ENCODE results near the gene ZSWIM3. TPM values are rescaled to one million over a fixed set of nuclear protein-coding genes. Genes with fewer than 3 reads are reported as not detected.

The ZSWIM3 gene
- polyA plus RNA-seq, 1 donor from 2014 or later, result 14.3 TPM

GRCh38 chr20:45880988-45881788 is 23.8 kb downstream of the ZSWIM3 start, which contains the start of gene ZSWIM1:
ZSWIM1 (plus strand) TSS chr20:45881227; CDS start chr20:45882593, 1,366 bp downstream.
- H3K4me2 ChIP-seq (ENCODE audit: low read length), result peak within 1 kb of the TSS; percentile 68
- H3K79me2 ChIP-seq (replicated peaks; ENCODE audit: insufficient read depth, low read length), result peaks cover 12% of the 10 kb centered on the region
- TF ChIP-seq POLR2AphosphoS5 (IDR thresholded peaks at IDR 0.05) (peak; percentile 94), MXI1 (conservative IDR thresholded peaks at IDR 0.05; ENCODE audit: poor library complexity, severe bottlenecking) (peak; percentile 81), EP300 (conservative IDR thresholded peaks at IDR 0.05; ENCODE audit: poor library complexity, severe bottlenecking) (no peak), TAF1 (IDR thresholded peaks at IDR 0.05; ENCODE audit: low read depth) (peak; percentile 87), SMC3 (conservative IDR thresholded peaks at IDR 0.05; ENCODE audit: poor library complexity) (no peak)
- TF ChIP-seq, protein P1, sequence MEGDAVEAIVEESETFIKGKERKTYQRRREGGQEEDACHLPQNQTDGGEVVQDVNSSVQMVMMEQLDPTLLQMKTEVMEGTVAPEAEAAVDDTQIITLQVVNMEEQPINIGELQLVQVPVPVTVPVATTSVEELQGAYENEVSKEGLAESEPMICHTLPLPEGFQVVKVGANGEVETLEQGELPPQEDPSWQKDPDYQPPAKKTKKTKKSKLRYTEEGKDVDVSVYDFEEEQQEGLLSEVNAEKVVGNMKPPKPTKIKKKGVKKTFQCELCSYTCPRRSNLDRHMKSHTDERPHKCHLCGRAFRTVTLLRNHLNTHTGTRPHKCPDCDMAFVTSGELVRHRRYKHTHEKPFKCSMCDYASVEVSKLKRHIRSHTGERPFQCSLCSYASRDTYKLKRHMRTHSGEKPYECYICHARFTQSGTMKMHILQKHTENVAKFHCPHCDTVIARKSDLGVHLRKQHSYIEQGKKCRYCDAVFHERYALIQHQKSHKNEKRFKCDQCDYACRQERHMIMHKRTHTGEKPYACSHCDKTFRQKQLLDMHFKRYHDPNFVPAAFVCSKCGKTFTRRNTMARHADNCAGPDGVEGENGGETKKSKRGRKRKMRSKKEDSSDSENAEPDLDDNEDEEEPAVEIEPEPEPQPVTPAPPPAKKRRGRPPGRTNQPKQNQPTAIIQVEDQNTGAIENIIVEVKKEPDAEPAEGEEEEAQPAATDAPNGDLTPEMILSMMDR (IDR thresholded peaks at IDR 0.05; ENCODE audit: poor library complexity, severe bottlenecking), result peak; percentile 24
- TF ChIP-seq, protein P2, sequence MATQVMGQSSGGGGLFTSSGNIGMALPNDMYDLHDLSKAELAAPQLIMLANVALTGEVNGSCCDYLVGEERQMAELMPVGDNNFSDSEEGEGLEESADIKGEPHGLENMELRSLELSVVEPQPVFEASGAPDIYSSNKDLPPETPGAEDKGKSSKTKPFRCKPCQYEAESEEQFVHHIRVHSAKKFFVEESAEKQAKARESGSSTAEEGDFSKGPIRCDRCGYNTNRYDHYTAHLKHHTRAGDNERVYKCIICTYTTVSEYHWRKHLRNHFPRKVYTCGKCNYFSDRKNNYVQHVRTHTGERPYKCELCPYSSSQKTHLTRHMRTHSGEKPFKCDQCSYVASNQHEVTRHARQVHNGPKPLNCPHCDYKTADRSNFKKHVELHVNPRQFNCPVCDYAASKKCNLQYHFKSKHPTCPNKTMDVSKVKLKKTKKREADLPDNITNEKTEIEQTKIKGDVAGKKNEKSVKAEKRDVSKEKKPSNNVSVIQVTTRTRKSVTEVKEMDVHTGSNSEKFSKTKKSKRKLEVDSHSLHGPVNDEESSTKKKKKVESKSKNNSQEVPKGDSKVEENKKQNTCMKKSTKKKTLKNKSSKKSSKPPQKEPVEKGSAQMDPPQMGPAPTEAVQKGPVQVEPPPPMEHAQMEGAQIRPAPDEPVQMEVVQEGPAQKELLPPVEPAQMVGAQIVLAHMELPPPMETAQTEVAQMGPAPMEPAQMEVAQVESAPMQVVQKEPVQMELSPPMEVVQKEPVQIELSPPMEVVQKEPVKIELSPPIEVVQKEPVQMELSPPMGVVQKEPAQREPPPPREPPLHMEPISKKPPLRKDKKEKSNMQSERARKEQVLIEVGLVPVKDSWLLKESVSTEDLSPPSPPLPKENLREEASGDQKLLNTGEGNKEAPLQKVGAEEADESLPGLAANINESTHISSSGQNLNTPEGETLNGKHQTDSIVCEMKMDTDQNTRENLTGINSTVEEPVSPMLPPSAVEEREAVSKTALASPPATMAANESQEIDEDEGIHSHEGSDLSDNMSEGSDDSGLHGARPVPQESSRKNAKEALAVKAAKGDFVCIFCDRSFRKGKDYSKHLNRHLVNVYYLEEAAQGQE (IDR thresholded peaks at IDR 0.05; ENCODE audit: borderline replicate concordance), result peak; percentile 92
- H3K9me2 ChIP-seq (ENCODE audit: insufficient read depth, low read length), result no peaks in the 10 kb centered on the region
- H3F3A ChIP-seq (ENCODE audit: insufficient read depth, low read length, poor library complexity, severe bottlenecking), result no peaks in the 10 kb centered on the region
- no peaks in the 10 kb centered on the region for H3K36me3 ChIP-seq (ENCODE audit: insufficient read depth, low read length)
- peak within 1 kb of the TSS; percentile 68 for H3K27ac ChIP-seq (ENCODE audit: low read length)
- H3K9me3 ChIP-seq (ENCODE audit: low read length), result no peaks in the 10 kb centered on the region
- H3K9ac ChIP-seq (ENCODE audit: low read length), result peak within 1 kb of the TSS; percentile 64
- no peaks in the 10 kb centered on the region for H4K20me1 ChIP-seq (ENCODE audit: insufficient read depth)
- H3K27me3 ChIP-seq (ENCODE audit: insufficient read depth, low read depth, low read length), result no peaks in the 10 kb centered on the region
- H2AFZ ChIP-seq (ENCODE audit: low read depth, low read length), result peak within 1 kb of the TSS; percentile 6
- peak within 1 kb of the TSS; percentile 67 for H3K4me3 ChIP-seq (ENCODE audit: low read length)

DNA sequence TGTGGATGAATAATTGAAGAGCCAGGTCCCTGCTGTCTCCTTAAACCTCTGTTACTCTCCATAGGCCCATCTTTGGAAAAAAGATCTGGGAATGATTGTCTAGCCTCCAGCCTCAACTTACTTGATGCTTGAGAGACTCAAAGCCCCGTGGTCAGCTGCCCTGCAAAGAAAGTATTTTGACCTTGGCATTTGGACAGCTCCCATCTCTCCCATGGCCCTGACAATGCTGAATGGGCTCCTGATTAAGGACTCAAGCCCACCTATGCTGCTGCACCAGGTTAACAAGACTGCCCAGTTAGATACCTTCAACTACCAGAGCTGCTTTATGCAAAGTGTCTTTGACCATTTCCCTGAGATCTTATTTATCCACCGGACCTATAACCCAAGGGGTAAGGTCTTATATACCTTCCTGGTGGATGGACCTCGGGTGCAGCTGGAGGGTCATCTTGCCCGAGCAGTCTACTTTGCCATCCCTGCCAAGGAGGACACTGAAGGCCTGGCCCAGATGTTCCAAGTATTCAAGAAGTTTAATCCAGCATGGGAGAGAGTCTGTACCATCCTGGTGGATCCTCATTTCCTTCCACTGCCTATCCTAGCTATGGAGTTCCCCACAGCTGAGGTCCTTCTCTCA is 25.2 kb downstream of the ZSWIM3 start:
- H3K9me2 ChIP-seq (ENCODE audit: insufficient read depth, low read length), result no peaks in the 10 kb centered on the region
- H2AFZ ChIP-seq (ENCODE audit: low read depth, low read length), result no peak overlapping the region
- no peak overlapping the region for H3K4me2 ChIP-seq (ENCODE audit: low read length)
- no peak overlapping the region for H3K27ac ChIP-seq (ENCODE audit: low read length)
- H3K4me3 ChIP-seq (ENCODE audit: low read length), result no peak overlapping the region
- H3K9me3 ChIP-seq (ENCODE audit: low read length), result no peaks in the 10 kb centered on the region
- no peaks in the 10 kb centered on the region for H3K36me3 ChIP-seq (ENCODE audit: insufficient read depth, low read length)
- H3K79me2 ChIP-seq (replicated peaks; ENCODE audit: insufficient read depth, low read length), result peaks cover 12% of the 10 kb centered on the region
- no peaks in the 10 kb centered on the region for H3F3A ChIP-seq (ENCODE audit: insufficient read depth, low read length, poor library complexity, severe bottlenecking)
- no peaks in the 10 kb centered on the region for H3K27me3 ChIP-seq (ENCODE audit: insufficient read depth, low read depth, low read length)
- H3K9ac ChIP-seq (ENCODE audit: low read length), result no peak overlapping the region
- H4K20me1 ChIP-seq (ENCODE audit: insufficient read depth), result no peaks in the 10 kb centered on the region
- TF ChIP-seq RAD21 (conservative IDR thresholded peaks at IDR 0.05) (no peak), MXI1 (conservative IDR thresholded peaks at IDR 0.05; ENCODE audit: poor library complexity, severe bottlenecking) (no peak), EP300 (conservative IDR thresholded peaks at IDR 0.05; ENCODE audit: poor library complexity, severe bottlenecking) (no peak), EZH2 (IDR thresholded peaks at IDR 0.05; ENCODE audit: borderline replicate concordance, insufficient read depth, low read length, poor library complexity, severe bottlenecking) (no peak), SMC3 (conservative IDR thresholded peaks at IDR 0.05; ENCODE audit: poor library complexity) (no peak), TAF1 (IDR thresholded peaks at IDR 0.05; ENCODE audit: low read depth) (no peak), POLR2AphosphoS5 (IDR thresholded peaks at IDR 0.05) (no peak)
- TF ChIP-seq, protein P1 (IDR thresholded peaks at IDR 0.05; ENCODE audit: poor library complexity, severe bottlenecking), result no peak
- TF ChIP-seq, protein P2 (IDR thresholded peaks at IDR 0.05; ENCODE audit: borderline replicate concordance), result no peak

All from neural cell (in vitro differentiated cells).